HepG2 (cell line): ENCODE results near the gene P2RY2.

Experiments
- ETV5 ChIP-seq: IDR thresholded peaks from 2 replicates; pipeline ENCODE4 v1.6.1; 2018; ENCODE audit warnings: missing biosample characterization, missing genetic modification reagents, inconsistent platforms, borderline replicate concordance
- FOXP1 ChIP-seq, 2 experiments: fragments of 450-650 bp in 1 of 2; IDR thresholded peaks; 2 replicates each; pipeline ENCODE4 v1.6.1; 2017 to 2018; ENCODE audit warnings: antibody characterized with exemption in 1 of 2
- PPARG ChIP-seq: conservative IDR thresholded peaks from 2 replicates; pipeline ENCODE4 v1.6.1; 2016; ENCODE audit warnings: missing biosample characterization, missing genetic modification reagents
- ZFP36L1 ChIP-seq: sonication (generic); formaldehyde crosslinking; IDR thresholded peaks from 2 replicates; pipeline ENCODE4 v1.8.0; 2022; ENCODE audit warnings: mild to moderate bottlenecking, missing genetic modification reagents, moderate library complexity
- ZNF263 ChIP-seq: sonication (generic); formaldehyde crosslinking; IDR thresholded peaks from 2 replicates; pipeline ENCODE4 v1.4.0; 2020; ENCODE audit warnings: missing genetic modification reagents
- ZNF274 ChIP-seq: sonication (generic); formaldehyde crosslinking; IDR thresholded peaks from 2 replicates; pipeline ENCODE4 v1.5.1; 2020; ENCODE audit warnings: mild to moderate bottlenecking, missing genetic modification reagents
- TF ChIP-seq, protein P1 (sequence below): IDR thresholded peaks from 2 replicates; pipeline ENCODE4 v1.6.1; 2012; ENCODE audit warnings: low read depth, low read length, improper control_type of control experiment
- TF ChIP-seq, protein P2 (sequence below): sonication (generic); formaldehyde crosslinking; IDR thresholded peaks from 2 replicates; pipeline ENCODE4 v1.5.0; 2020; ENCODE audit warnings: mild to moderate bottlenecking, missing genetic modification reagents, moderate library complexity

DNA sequence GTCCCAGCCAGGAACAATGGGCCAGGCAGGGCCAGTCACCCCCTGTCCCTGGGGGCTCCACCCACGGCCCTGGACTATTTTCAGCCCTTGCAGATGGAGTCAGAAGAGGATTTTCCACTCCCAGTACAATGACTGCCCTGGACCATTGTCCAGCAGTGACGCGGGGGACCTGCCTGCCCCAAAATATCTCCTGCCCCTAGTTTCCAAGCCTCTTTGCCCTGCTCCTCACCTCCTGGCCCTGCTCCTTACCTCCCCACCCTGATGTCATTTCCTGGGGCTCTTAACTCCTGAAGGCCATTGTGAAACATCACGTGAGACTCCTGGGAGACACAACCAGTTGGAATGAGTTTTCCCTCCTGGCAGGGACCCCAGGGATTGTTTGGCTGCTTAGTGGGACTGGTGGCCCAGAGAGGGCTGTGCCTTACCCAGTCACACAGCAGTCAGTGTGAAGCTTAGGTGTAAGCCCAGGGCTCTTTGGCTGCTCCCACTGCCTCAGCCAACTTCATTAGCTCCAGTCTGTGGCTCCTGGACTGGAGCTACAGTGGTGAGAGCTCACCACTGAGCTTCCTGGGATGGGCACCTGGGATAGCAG lies 22.2 kb downstream of the P2RY2 start:
- TF ChIP-seq ZFP36L1, result no peak
- no peak for TF ChIP-seq ETV5 (CRISPR knock-in tag)
- TF ChIP-seq, protein P1, sequence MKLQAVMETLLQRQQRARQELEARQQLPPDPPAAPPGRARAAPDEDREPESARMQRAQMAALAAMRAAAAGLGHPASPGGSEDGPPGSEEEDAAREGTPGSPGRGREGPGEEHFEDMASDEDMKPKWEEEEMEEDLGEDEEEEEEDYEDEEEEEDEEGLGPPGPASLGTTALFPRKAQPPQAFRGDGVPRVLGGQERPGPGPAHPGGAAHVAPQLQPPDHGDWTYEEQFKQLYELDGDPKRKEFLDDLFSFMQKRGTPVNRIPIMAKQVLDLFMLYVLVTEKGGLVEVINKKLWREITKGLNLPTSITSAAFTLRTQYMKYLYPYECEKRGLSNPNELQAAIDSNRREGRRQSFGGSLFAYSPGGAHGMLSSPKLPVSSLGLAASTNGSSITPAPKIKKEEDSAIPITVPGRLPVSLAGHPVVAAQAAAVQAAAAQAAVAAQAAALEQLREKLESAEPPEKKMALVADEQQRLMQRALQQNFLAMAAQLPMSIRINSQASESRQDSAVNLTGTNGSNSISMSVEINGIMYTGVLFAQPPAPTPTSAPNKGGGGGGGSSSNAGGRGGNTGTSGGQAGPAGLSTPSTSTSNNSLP, result no peak
- no peak for TF ChIP-seq FOXP1 (IDR thresholded peaks at IDR 0.05)
- TF ChIP-seq FOXP1 (CRISPR knock-in tag; IDR thresholded peaks at IDR 0.05), result no peak
- no peak for TF ChIP-seq PPARG (CRISPR knock-in tag)
- TF ChIP-seq, protein P2, sequence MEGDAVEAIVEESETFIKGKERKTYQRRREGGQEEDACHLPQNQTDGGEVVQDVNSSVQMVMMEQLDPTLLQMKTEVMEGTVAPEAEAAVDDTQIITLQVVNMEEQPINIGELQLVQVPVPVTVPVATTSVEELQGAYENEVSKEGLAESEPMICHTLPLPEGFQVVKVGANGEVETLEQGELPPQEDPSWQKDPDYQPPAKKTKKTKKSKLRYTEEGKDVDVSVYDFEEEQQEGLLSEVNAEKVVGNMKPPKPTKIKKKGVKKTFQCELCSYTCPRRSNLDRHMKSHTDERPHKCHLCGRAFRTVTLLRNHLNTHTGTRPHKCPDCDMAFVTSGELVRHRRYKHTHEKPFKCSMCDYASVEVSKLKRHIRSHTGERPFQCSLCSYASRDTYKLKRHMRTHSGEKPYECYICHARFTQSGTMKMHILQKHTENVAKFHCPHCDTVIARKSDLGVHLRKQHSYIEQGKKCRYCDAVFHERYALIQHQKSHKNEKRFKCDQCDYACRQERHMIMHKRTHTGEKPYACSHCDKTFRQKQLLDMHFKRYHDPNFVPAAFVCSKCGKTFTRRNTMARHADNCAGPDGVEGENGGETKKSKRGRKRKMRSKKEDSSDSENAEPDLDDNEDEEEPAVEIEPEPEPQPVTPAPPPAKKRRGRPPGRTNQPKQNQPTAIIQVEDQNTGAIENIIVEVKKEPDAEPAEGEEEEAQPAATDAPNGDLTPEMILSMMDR, result no peak
- no peak for TF ChIP-seq ZNF263 (CRISPR knock-in tag)
- no peak for TF ChIP-seq ZNF274 (CRISPR knock-in tag)
